Measurements from ENCODE around the gene ALKBH3. TPM values are rescaled to one million over a fixed set of nuclear protein-coding genes. Genes with fewer than 3 reads are reported as not detected.
A peak's percentile ranks its signal among the peaks of the same experiment; 100 is the strongest.

The ALKBH3 gene
- total RNA-seq, 2 donors from 2014 or later: 10.5 to 19.8 TPM

DNA sequence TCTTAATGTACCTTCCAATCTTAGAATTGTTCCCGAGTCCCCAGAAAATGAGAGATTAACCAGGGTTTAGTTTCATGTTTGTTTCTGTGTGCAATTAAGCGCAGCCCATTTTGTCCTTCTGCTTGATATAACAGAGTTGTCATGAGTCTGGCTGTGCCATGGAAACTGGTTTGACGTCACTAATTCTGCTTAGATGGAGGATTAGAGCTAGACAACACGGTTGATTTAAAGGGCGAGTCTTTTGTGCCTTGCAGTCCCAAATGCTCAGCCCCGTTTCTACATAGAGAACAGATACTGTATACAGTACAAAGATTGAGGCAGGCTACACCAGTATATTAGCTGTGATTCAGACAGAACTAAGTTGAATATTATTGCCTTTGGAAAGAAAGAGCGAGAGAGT lies 45.5 kb upstream of the ALKBH3 start:
- Histone ChIP-seq H3K9me3 (no peaks in the 10 kb centered on the region), H3K36me3 (no peaks in the 10 kb centered on the region), H3K4me3 (no peak overlapping the region), H3K4me1 (peaks cover 0 to 21% of the 10 kb centered on the region in 2 donors), H3K27me3 (no peaks in the 10 kb centered on the region), H3K27ac (no peak overlapping the region)
- TF ChIP-seq, protein P1, sequence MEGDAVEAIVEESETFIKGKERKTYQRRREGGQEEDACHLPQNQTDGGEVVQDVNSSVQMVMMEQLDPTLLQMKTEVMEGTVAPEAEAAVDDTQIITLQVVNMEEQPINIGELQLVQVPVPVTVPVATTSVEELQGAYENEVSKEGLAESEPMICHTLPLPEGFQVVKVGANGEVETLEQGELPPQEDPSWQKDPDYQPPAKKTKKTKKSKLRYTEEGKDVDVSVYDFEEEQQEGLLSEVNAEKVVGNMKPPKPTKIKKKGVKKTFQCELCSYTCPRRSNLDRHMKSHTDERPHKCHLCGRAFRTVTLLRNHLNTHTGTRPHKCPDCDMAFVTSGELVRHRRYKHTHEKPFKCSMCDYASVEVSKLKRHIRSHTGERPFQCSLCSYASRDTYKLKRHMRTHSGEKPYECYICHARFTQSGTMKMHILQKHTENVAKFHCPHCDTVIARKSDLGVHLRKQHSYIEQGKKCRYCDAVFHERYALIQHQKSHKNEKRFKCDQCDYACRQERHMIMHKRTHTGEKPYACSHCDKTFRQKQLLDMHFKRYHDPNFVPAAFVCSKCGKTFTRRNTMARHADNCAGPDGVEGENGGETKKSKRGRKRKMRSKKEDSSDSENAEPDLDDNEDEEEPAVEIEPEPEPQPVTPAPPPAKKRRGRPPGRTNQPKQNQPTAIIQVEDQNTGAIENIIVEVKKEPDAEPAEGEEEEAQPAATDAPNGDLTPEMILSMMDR (IDR thresholded peaks at IDR 0.05): no peak
- no peak for DNase-seq (ENCODE audit: low spot score)

DNA sequence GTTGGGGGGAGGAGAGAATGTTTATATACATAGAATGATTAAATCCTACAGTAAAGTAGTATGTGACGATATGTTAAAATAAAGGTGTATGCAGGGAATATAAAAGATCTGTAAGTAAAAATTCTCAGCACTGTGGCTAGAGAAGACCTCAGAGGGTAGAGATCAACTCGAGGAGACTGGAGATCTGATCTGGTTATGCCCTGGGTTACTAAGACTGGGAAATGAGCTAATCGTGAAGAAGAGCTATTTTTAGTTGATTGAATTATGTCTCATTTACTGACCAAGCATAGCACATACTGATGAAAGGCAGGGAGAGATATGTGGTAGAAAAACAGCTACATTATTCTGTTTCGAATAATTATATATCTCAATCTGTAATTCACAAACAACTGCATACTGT lies 42.8 kb upstream of the ALKBH3 start:
- peaks cover 0 to 9% of the 10 kb centered on the region in 2 donors for H3K4me1 ChIP-seq
- TF ChIP-seq, protein P1 (IDR thresholded peaks at IDR 0.05): no peak
- no peak overlapping the region for H3K27ac ChIP-seq
- no peaks in the 10 kb centered on the region for H3K9me3 ChIP-seq
- no peaks in the 10 kb centered on the region for H3K27me3 ChIP-seq
- no peak for DNase-seq (ENCODE audit: low spot score)
- no peaks in the 10 kb centered on the region for H3K36me3 ChIP-seq
- H3K4me3 ChIP-seq: no peak overlapping the region

DNA sequence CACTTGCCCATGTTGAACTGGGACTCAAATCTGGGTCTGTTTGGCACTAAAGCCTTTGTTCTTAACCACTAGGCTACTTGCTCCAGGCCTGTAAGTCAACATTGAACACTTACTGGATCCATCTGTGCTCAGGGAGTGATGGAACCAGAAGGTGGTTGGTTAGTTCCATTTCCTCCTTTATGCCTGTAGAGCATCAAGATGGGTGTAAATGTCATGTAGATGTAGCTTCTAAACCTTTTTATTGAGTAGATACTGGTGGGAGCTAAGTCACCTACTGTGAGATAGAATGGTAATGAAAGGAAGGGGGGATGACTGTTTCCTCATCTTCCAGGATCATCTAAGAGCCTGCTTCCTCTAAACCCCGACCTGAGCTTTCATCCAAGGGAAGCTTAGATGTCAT lies 38.6 kb upstream of the ALKBH3 start:
- no peak overlapping the region for H3K4me3 ChIP-seq
- no peak overlapping the region for H3K27ac ChIP-seq
- no peaks in the 10 kb centered on the region for H3K36me3 ChIP-seq
- TF ChIP-seq, protein P1 (IDR thresholded peaks at IDR 0.05): no peak
- no peak for DNase-seq (ENCODE audit: low spot score)
- no peaks in the 10 kb centered on the region for H3K9me3 ChIP-seq
- H3K4me1 ChIP-seq: peaks cover 0 to 9% of the 10 kb centered on the region in 2 donors
- H3K27me3 ChIP-seq: no peaks in the 10 kb centered on the region

DNA sequence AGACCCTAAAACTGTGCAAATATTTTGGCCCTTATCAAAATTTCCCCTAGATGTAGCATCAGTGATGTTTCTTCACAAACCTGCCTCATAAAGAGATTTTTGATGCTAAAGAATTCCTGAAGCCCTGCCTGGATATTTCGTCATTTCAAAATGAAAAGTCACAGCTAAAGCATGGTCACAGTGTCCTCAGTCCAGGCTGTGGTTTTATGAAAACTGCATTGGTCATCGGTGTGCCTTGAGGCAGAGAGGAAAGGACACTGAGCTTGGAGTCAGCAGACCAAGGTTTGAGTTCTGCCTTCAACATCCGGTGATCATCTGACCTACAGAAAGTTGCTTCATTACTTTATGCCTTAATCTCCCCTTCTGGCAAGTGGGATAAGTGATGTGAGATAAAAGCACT lies 34.8 kb upstream of the ALKBH3 start:
- Histone ChIP-seq H3K9me3 (no peaks in the 10 kb centered on the region), H3K4me3 (no peak overlapping the region), H3K27ac (no peak overlapping the region), H3K4me1 (no peaks in the 10 kb centered on the region), H3K27me3 (no peaks in the 10 kb centered on the region), H3K36me3 (no peaks in the 10 kb centered on the region)
- DNase-seq (ENCODE audit: low spot score): no peak
- TF ChIP-seq, protein P1 (IDR thresholded peaks at IDR 0.05): no peak

DNA sequence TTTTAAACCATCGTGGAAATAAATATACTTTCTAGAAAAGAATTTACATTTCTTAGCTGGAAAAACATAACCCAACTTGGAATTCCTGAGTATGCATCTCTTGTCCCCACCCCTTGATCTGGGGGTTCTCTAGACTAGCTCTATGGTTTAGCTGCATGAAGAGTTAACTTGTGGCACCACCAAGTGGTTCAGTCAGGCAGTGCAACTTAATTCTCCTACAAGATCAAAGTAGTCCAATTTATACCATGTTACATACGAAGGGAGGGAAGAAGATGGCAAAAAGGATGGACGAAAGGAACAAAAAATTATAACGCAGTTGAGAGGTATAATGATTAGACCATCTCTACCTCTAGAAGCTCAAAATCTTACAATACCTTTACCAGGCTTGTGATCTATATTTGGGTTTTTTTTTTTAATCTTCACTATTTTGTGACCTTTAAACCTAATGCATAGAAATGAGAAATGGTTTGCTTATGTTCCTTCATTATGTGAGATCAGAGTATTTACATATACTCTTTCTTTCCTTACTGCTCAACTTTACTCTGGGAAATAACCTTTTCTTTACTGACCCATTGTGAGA lies 28.5 kb upstream of the ALKBH3 start:
- TF ChIP-seq, protein P1 (IDR thresholded peaks at IDR 0.05): peak; percentile 61 to 80
- Histone ChIP-seq H3K27me3 (no peaks in the 10 kb centered on the region), H3K9me3 (no peaks in the 10 kb centered on the region), H3K4me1 (no peaks in the 10 kb centered on the region), H3K36me3 (peaks cover 29% of the 10 kb centered on the region), H3K4me3 (no peak overlapping the region), H3K27ac (no peak overlapping the region)
- no peak for DNase-seq (ENCODE audit: low spot score)

DNA sequence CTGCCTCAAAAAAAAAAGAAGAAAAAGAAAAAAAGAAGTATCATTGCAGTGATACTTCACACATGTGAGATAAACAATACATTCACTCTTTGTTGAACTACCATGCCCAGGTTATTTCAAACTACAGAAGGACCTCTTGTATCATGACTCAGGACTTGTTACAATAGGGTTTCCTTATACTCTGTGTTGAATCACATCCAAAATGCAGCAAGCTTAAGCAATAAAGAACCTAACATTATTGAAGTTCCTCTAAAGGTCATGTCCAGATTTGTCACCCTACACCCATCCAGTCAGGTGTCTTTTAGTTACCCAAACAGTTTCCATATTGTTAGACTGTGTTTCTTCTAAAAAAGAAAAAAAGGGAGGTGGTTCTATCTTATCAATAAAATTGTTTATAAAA lies 26.9 kb upstream of the ALKBH3 start:
- no peak overlapping the region for H3K4me3 ChIP-seq
- no peaks in the 10 kb centered on the region for H3K9me3 ChIP-seq
- no peaks in the 10 kb centered on the region for H3K27me3 ChIP-seq
- DNase-seq (ENCODE audit: low spot score): no peak
- TF ChIP-seq, protein P1 (IDR thresholded peaks at IDR 0.05): no peak
- peaks cover 36% of the 10 kb centered on the region for H3K36me3 ChIP-seq
- H3K27ac ChIP-seq: no peak overlapping the region
- H3K4me1 ChIP-seq: no peaks in the 10 kb centered on the region

All from right atrium auricular region (tissue), 2 donors.